ENCODE measurements around the gene P2RY11. TPM values are rescaled to one million over a fixed set of nuclear protein-coding genes. Genes with fewer than 3 reads are reported as not detected.

P2RY11 gene
- 6.8 to 13.7 TPM (median 7.8 TPM) in 5 replicates for total RNA-seq (2022; extraction: Qiagen RNA extraction; ENCODE audit: low read depth)

GRCh38 chr19:10111405-10111811 is at the start of gene P2RY11:
Gene P2RY11 (plus strand): TSS chr19:10111693. CDS start chr19:10111722, 29 bp downstream.

GRCh38 chr19:10085641-10086590 is 25.6 kb upstream of the P2RY11 start, which contains the start of gene SHFL:
Gene SHFL (plus strand): TSS chr19:10086317. CDS start chr19:10086428, 111 bp downstream.

GRCh38 chr19:10106100-10106936 is 5.2 kb upstream of the P2RY11 start, which contains the start of gene PPAN:
Gene PPAN (plus strand): TSS chr19:10106362. CDS start chr19:10106395, 33 bp downstream.

Other genes starting within 250 kb of the P2RY11 start
- 8.2 to 12.7 TPM (median 11.7 TPM) in 5 replicates for gene OLFM2, start 175.2 kb upstream of the P2RY11 start, total RNA-seq (2022; extraction: Qiagen RNA extraction; ENCODE audit: low read depth)
- gene COL5A3, start 101.2 kb upstream of the P2RY11 start, total RNA-seq (2022; extraction: Qiagen RNA extraction; ENCODE audit: low read depth): 3.8 to 5.2 TPM (median 4.0 TPM) in 5 replicates
- gene RDH8, start 98.2 kb upstream of the P2RY11 start, total RNA-seq (2022; extraction: Qiagen RNA extraction; ENCODE audit: low read depth): 0.28 to 0.82 TPM (median 0.45 TPM) in 5 replicates
- gene SHFL, start 25.4 kb upstream of the P2RY11 start, total RNA-seq (2022; extraction: Qiagen RNA extraction; ENCODE audit: low read depth): 7.2 to 8.7 TPM (median 8.0 TPM) in 5 replicates
- 0.07 to 0.27 TPM (median 0.08 TPM) in 5 replicates for gene ANGPTL6, start 9.0 kb upstream of the P2RY11 start, total RNA-seq (2022; extraction: Qiagen RNA extraction; ENCODE audit: low read depth)
- 41.6 to 62.8 TPM (median 53.8 TPM) in 5 replicates for gene PPAN, start 5.3 kb upstream of the P2RY11 start, total RNA-seq (2022; extraction: Qiagen RNA extraction; ENCODE audit: low read depth)
- gene EIF3G, start 8.2 kb downstream of the P2RY11 start, total RNA-seq (2022; extraction: Qiagen RNA extraction; ENCODE audit: low read depth): 163 to 185 TPM (median 168 TPM) in 5 replicates
- gene DNMT1, start 83.3 kb downstream of the P2RY11 start, total RNA-seq (2022; extraction: Qiagen RNA extraction; ENCODE audit: low read depth): 63.0 to 73.0 TPM (median 65.9 TPM) in 5 replicates
- 1.0 to 1.6 TPM (median 1.2 TPM) in 5 replicates for gene S1PR2, start 119.6 kb downstream of the P2RY11 start, total RNA-seq (2022; extraction: Qiagen RNA extraction; ENCODE audit: low read depth)
- gene MRPL4, start 140.5 kb downstream of the P2RY11 start, total RNA-seq (2022; extraction: Qiagen RNA extraction; ENCODE audit: low read depth): 55.5 to 80.2 TPM (median 74.8 TPM) in 5 replicates
- 3.4 to 7.4 TPM (median 4.9 TPM) in 5 replicates for gene ICAM1, start 159.4 kb downstream of the P2RY11 start, total RNA-seq (2022; extraction: Qiagen RNA extraction; ENCODE audit: low read depth)
- gene ICAM4, start 175.3 kb downstream of the P2RY11 start, total RNA-seq (2022; extraction: Qiagen RNA extraction; ENCODE audit: low read depth): 0.10 to 0.20 TPM in 2 of 5 replicates, not detected in the others
- 0.52 to 0.84 TPM (median 0.61 TPM) in 5 replicates for gene ICAM5, start 178.3 kb downstream of the P2RY11 start, total RNA-seq (2022; extraction: Qiagen RNA extraction; ENCODE audit: low read depth)
- gene ZGLP1, start 198.1 kb downstream of the P2RY11 start, total RNA-seq (2022; extraction: Qiagen RNA extraction; ENCODE audit: low read depth): 0.82 to 3.4 TPM (median 2.0 TPM) in 5 replicates
- 26.3 to 41.5 TPM (median 33.5 TPM) in 5 replicates for gene FDX2, start 204.3 kb downstream of the P2RY11 start, total RNA-seq (2022; extraction: Qiagen RNA extraction; ENCODE audit: low read depth)
- gene RAVER1, start 221.8 kb downstream of the P2RY11 start, total RNA-seq (2022; extraction: Qiagen RNA extraction; ENCODE audit: low read depth): 21.6 to 31.6 TPM (median 29.0 TPM) in 5 replicates
- gene ICAM3, start 227.9 kb downstream of the P2RY11 start, total RNA-seq (2022; extraction: Qiagen RNA extraction; ENCODE audit: low read depth): 5.2 to 10.3 TPM (median 10.0 TPM) in 5 replicates